Adrenal gland (tissue), 5 donors: Measurements from ENCODE around the gene RPS6KA5.

Experiments used
- POLR2A ChIP-seq, 2 donors: fragments of 450-650 bp; IDR thresholded peaks; one replicate each; pipeline ENCODE4 v1.6.1; 2017; ENCODE audit warnings: antibody characterized with exemption in 2 of 2, mild to moderate bottlenecking in 2 of 2, moderate library complexity in 1 of 2
- TF ChIP-seq, protein P1 (sequence below), 6 experiments: fragments of 450-650 bp in 4 of 6; fragments of 200-600 bp in 2 of 6; sonication (generic) in 1 of 6; IDR thresholded peaks; 1 replicate in 5 of 6; 2 replicates in 1 of 6; pipeline versions ENCODE4 v1.5.1 to v1.8.0; 2016 to 2021; ENCODE audit warnings: antibody characterized with exemption in 6 of 6, mild to moderate bottlenecking in 2 of 6, moderate library complexity in 1 of 6
- donor health status: DM: no; HTN: no; CAD: no.

DNA sequence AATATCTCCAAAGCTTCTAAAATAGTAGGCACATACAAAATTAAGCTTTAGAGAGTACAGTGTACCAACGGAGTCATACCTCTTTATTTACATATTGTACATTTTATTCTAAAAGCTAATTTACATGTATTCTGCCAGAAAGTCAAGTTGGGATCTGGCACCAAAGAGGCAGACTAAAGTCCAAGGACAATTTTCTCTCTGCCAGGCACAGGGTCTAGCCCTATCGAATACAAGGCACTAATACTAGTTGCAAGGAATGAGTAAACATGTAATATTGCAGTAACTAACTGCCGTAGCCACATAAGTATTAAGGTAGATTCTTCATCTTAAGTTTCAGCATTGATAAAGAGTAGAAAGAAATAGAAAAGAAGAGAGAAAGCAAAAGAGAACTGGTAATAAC, 93.9 kb downstream of the RPS6KA5 start:
- TF ChIP-seq, protein P1, sequence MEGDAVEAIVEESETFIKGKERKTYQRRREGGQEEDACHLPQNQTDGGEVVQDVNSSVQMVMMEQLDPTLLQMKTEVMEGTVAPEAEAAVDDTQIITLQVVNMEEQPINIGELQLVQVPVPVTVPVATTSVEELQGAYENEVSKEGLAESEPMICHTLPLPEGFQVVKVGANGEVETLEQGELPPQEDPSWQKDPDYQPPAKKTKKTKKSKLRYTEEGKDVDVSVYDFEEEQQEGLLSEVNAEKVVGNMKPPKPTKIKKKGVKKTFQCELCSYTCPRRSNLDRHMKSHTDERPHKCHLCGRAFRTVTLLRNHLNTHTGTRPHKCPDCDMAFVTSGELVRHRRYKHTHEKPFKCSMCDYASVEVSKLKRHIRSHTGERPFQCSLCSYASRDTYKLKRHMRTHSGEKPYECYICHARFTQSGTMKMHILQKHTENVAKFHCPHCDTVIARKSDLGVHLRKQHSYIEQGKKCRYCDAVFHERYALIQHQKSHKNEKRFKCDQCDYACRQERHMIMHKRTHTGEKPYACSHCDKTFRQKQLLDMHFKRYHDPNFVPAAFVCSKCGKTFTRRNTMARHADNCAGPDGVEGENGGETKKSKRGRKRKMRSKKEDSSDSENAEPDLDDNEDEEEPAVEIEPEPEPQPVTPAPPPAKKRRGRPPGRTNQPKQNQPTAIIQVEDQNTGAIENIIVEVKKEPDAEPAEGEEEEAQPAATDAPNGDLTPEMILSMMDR (IDR thresholded peaks at IDR 0.05), result no peak
- no peak for TF ChIP-seq POLR2A (IDR thresholded peaks at IDR 0.05)
